Endothelial cell of umbilical vein (primary cell): ENCODE measurements around the gene HEPHL1. TPM values are rescaled to one million over a fixed set of nuclear protein-coding genes. Genes with fewer than 3 reads are reported as not detected.

Source experiments
- BruUV-seq: library from RNA; stranded (reverse); fragments of 400-500 nt; replicated peaks from 2 replicates; lab custom pipeline; 2021; lab: Mats Ljungman, UMichigan
- CTCF ChIA-PET: fragments of 300-600, 350-600 bp; sonication (Branson Sonifier 250); formaldehyde crosslinking; loops from one replicate; lab custom pipeline; 2021; ENCODE audit warnings: antibody characterized with exemption, inconsistent platforms; lab: Charles Lee
- POLR2A ChIA-PET: fragments of 300-600, 350-600 bp; sonication (Branson Sonifier 250); formaldehyde crosslinking; loops from one replicate; lab custom pipeline; 2021; ENCODE audit warnings: antibody characterized with exemption, inconsistent platforms; lab: Charles Lee
- DNase-seq: peaks from one replicate; pipeline ENCODE4 v3.0.0-alpha.2; 2011; ENCODE audit warnings: low read depth, low spot score
- FAIRE-seq: peaks from 2 replicates; lab custom pipeline; 2011; peaks lifted over from hg19 to GRCh38; lab: Jason Lieb, UNC
- H2AFZ ChIP-seq: 2 replicates; pipeline ENCODE4 v1.6.0; 2012; ENCODE audit warnings: low read depth, low read length, control low read depth, inconsistent platforms
- H3K27ac ChIP-seq: 2 replicates; pipeline ENCODE4 v1.5.1; 2011; ENCODE audit warnings: low read depth, mild to moderate bottlenecking, control low read depth, low read length, moderate library complexity; ENCODE audit not compliant: insufficient read depth
- H3K27me3 ChIP-seq, 2 experiments: 2 replicates each; pipeline versions ENCODE4 v1.6.0 to v1.6.1; 2011; ENCODE audit warnings: low read length in 2 of 2, mixed read lengths in 1 of 2; ENCODE audit not compliant: control insufficient read depth in 2 of 2, insufficient read depth in 2 of 2
- H3K36me3 ChIP-seq, 2 experiments: 2 replicates in 1 of 2; 3 replicates in 1 of 2; pipeline ENCODE4 v1.5.1; 2011; ENCODE audit warnings: low read length in 2 of 2, mild to moderate bottlenecking in 1 of 2, moderate library complexity in 1 of 2; ENCODE audit not compliant: control insufficient read depth in 2 of 2, insufficient read depth in 2 of 2; ENCODE audit errors: extremely low read depth in 1 of 2
- H3K4me1 ChIP-seq: 3 replicates; pipeline ENCODE4 v1.5.1; 2011; ENCODE audit warnings: mild to moderate bottlenecking, low read length; ENCODE audit not compliant: control insufficient read depth, insufficient read depth; ENCODE audit errors: extremely low read depth
- H3K4me2 ChIP-seq: 2 replicates; pipeline ENCODE4 v1.6.1; 2011; ENCODE audit warnings: low read length, control low read depth, mixed read lengths; ENCODE audit not compliant: insufficient read depth
- H3K4me3 ChIP-seq, 3 experiments: fragments of 200-600 bp in 1 of 3; sonication (generic), shearing (Covaris generic) in 1 of 3; replicated peaks in 1 of 3; 2 replicates each; pipeline ENCODE4 v1.5.1; 2011 to 2016; ENCODE audit warnings: control low read depth in 3 of 3, low read length in 3 of 3, mild to moderate bottlenecking in 2 of 3, inconsistent platforms in 1 of 3, low read depth in 1 of 3, moderate library complexity in 1 of 3; ENCODE audit not compliant: insufficient read depth in 1 of 3
- H3K79me2 ChIP-seq: 2 replicates; pipeline ENCODE4 v1.6.0; 2012; ENCODE audit warnings: low read length, inconsistent platforms; ENCODE audit not compliant: control insufficient read depth, insufficient read depth
- H3K9ac ChIP-seq: replicated peaks from 2 replicates; pipeline ENCODE3; 2011; ENCODE audit warnings: low read length, control low read depth; ENCODE audit not compliant: insufficient read depth; ENCODE audit errors: extremely low read depth
- H3K9me1 ChIP-seq: replicated peaks from 3 replicates; pipeline ENCODE4 v1.6.0; 2011; ENCODE audit warnings: mild to moderate bottlenecking, low read length; ENCODE audit not compliant: control insufficient read depth, insufficient read depth; ENCODE audit errors: extremely low read depth
- H3K9me3 ChIP-seq: replicated peaks from 2 replicates; pipeline ENCODE4 v1.5.1; 2012; ENCODE audit warnings: low read length, inconsistent platforms; ENCODE audit not compliant: control insufficient read depth, insufficient read depth
- H4K20me1 ChIP-seq: replicated peaks from 2 replicates; pipeline ENCODE3; 2011; ENCODE audit warnings: mild to moderate bottlenecking, low read length; ENCODE audit not compliant: control insufficient read depth, insufficient read depth; ENCODE audit errors: extremely low read depth
- EZH2 ChIP-seq: IDR thresholded peaks from 2 replicates; pipeline ENCODE4 v1.6.1; 2012; ENCODE audit warnings: borderline replicate concordance, low read depth, mild to moderate bottlenecking, moderate library complexity, low read length, inconsistent platforms; ENCODE audit not compliant: severe bottlenecking
- FOS ChIP-seq: IDR thresholded peaks from 2 replicates; pipeline ENCODE4 v1.6.1; 2011; ENCODE audit warnings: mild to moderate bottlenecking, low read length, moderate library complexity, borderline replicate concordance; ENCODE audit not compliant: insufficient read depth
- GATA2 ChIP-seq: IDR thresholded peaks from 2 replicates; pipeline ENCODE4 v1.7.0; 2011; ENCODE audit warnings: low read depth, mild to moderate bottlenecking, moderate library complexity, mixed read lengths, low read length; ENCODE audit not compliant: insufficient read length, insufficient read depth
- JUN ChIP-seq: IDR thresholded peaks from 2 replicates; pipeline ENCODE4 v1.6.1; 2011; ENCODE audit warnings: borderline replicate concordance, low read depth; ENCODE audit not compliant: insufficient read length, insufficient read depth
- MYC ChIP-seq: IDR thresholded peaks from one replicate; pipeline ENCODE4 v1.6.1; 2011; ENCODE audit warnings: mild to moderate bottlenecking, low read depth, low read length
- POLR2A ChIP-seq: IDR thresholded peaks from 2 replicates; pipeline ENCODE4 v1.6.1; 2012; ENCODE audit warnings: low read depth, mild to moderate bottlenecking, control low read depth, low read length
- POLR2AphosphoS5 ChIP-seq: IDR thresholded peaks from 2 replicates; pipeline ENCODE4 v1.6.1; 2012; ENCODE audit warnings: low read depth, mild to moderate bottlenecking, control low read depth, low read length, moderate library complexity; ENCODE audit not compliant: insufficient read depth
- dilution Hi-C: fragments of 300-500 bp; cut with MboI; formaldehyde crosslinking; loops from one replicate; pipeline ENCODE4 v1.15.0; 2019; ENCODE audit warnings: low sequenced_read_pairs; ENCODE audit not compliant: extremely low pct_ligation_motif_present
- intact Hi-C: fragments of 100-400 bp; cut with micrococcal nuclease; formaldehyde crosslinking; loops from one replicate; pipeline ENCODE4 v1.10.0; 2022
- polyA plus RNA-seq, 4 experiments: library from polyadenylated mRNA; depleted of rRNA in 3 of 4; stranded (reverse) in 3 of 4; unstranded in 1 of 4; fragments of >200 nt; gene quantifications; 2 replicates each; pipeline versions ENCODE4 v1.2.1 to v1.2.3, GENCODE V29; 2011 to 2012; ENCODE audit warnings: missing spikeins in 1 of 4
- total RNA-seq: library from RNA; stranded (reverse); gene quantifications from 2 replicates; pipeline ENCODE4 v1.2.3, GENCODE V29; 2021
- TF ChIP-seq, protein P1 (sequence below): IDR thresholded peaks from 2 replicates; pipeline ENCODE4 v1.6.1; 2011; ENCODE audit not compliant: insufficient read depth, insufficient read length
- TF ChIP-seq, protein P2 (sequence below), 2 donors: IDR thresholded peaks; 1 replicate in 1 of 2; 2 replicates in 1 of 2; pipeline ENCODE4 v1.5.1; 2011; ENCODE audit warnings: low read length in 2 of 2, mild to moderate bottlenecking in 2 of 2, moderate library complexity in 2 of 2, control low read depth in 1 of 2, inconsistent platforms in 1 of 2, low read depth in 1 of 2; ENCODE audit not compliant: insufficient read depth in 1 of 2; ENCODE audit errors: extremely low read depth in 1 of 2

The HEPHL1 gene
- total and polyA plus RNA-seq, 2 donors (not counting 3 experiments of a cell fraction or from before 2014, with no cell fraction given), result not detected

DNA sequence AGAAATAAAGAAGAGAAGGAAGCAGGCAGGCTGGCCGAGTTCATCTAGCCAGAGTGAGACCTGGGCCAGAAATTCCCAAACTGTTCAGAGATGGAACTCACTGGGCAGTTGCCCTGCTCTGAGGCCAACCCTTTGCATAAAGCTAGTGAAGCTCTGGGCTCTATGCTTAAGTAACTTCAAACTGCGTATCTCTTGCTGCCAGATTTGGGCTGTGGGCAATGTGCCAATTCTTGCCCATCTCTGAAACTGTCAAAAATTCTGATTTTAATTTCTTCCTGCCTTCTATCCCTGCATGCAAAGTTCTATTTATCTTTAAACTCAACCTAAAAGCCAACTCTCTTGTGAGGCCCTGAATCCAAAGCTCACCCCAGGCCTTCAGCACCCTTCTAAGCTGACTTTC is 36.2 kb upstream of the HEPHL1 start:
- BruUV-seq, result no TSS peak
- POLR2A ChIA-PET, result no interaction called here
- Histone ChIP-seq H3K9me1 (no peaks in the 10 kb centered on the region), H3K9me3 (no peaks in the 10 kb centered on the region), H4K20me1 (no peaks in the 10 kb centered on the region), H2AFZ (no peak overlapping the region), H3K4me1 (no peaks in the 10 kb centered on the region), H3K79me2 (no peaks in the 10 kb centered on the region), H3K27ac (no peak overlapping the region), H3K4me2 (no peak overlapping the region), H3K27me3 (no peaks in the 10 kb centered on the region), H3K4me3 (no peak overlapping the region), H3K9ac (no peak overlapping the region), H3K36me3 (no peaks in the 10 kb centered on the region)
- intact Hi-C loops (loop anchor here (5.0 kb wide), 1 partner anchor 37 kb away; the partner anchor contains the start of gene HEPHL1), dilution Hi-C loops (no loop called here)
- CTCF ChIA-PET, result no interaction called here
- DNase-seq (no peak), FAIRE-seq (no peak)
- TF ChIP-seq FOS, result no peak
- TF ChIP-seq POLR2A, result no peak
- TF ChIP-seq GATA2, result no peak
- no peak for TF ChIP-seq JUN
- no peak for TF ChIP-seq MYC
- TF ChIP-seq, protein P1, sequence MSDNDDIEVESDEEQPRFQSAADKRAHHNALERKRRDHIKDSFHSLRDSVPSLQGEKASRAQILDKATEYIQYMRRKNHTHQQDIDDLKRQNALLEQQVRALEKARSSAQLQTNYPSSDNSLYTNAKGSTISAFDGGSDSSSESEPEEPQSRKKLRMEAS, result no peak
- TF ChIP-seq, protein P2, sequence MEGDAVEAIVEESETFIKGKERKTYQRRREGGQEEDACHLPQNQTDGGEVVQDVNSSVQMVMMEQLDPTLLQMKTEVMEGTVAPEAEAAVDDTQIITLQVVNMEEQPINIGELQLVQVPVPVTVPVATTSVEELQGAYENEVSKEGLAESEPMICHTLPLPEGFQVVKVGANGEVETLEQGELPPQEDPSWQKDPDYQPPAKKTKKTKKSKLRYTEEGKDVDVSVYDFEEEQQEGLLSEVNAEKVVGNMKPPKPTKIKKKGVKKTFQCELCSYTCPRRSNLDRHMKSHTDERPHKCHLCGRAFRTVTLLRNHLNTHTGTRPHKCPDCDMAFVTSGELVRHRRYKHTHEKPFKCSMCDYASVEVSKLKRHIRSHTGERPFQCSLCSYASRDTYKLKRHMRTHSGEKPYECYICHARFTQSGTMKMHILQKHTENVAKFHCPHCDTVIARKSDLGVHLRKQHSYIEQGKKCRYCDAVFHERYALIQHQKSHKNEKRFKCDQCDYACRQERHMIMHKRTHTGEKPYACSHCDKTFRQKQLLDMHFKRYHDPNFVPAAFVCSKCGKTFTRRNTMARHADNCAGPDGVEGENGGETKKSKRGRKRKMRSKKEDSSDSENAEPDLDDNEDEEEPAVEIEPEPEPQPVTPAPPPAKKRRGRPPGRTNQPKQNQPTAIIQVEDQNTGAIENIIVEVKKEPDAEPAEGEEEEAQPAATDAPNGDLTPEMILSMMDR (IDR thresholded peaks at IDR 0.05; ENCODE audit: extremely low read depth in 1 of 2, insufficient read depth in 1 of 2, low read depth in 1 of 2, low read length in 2 of 2), result no peak
- TF ChIP-seq POLR2AphosphoS5, result no peak
- no peak for TF ChIP-seq EZH2
